Loucy (cell line): ENCODE measurements around the gene SYT8.

ENCODE experiments used
- CTCF ChIP-seq: fragments of 200-600 bp; sonication (generic); conservative IDR thresholded peaks from 2 replicates; pipeline ENCODE4 v1.5.1; 2014; ENCODE audit warnings: mild to moderate bottlenecking, antibody characterized with exemption, low read length
- EZH2phosphoT487 ChIP-seq: fragments of 200-600 bp; IDR thresholded peaks from 2 replicates; pipeline ENCODE4 v1.6.1; 2018; ENCODE audit warnings: antibody characterized with exemption, mild to moderate bottlenecking, moderate library complexity, borderline replicate concordance

- TF ChIP-seq CTCF (no peak), EZH2phosphoT487 (no peak)
Measured at GRCh38 chr11:1828542-1828941, 6.2 kb upstream of the SYT8 start.
